SU-DHL-6 (cell line): ENCODE data around the gene DDX46.
"Not testable (repeated sequence)": the region's sequence is repeated elsewhere in the genome, so short reads cannot be mapped to it uniquely, and the experiment has no call there.

Source experiments
- H2AFZ ChIP-seq: fragments of 200-600 bp; sonication (generic); 2 replicates; pipeline ENCODE4 v1.6.1; 2014; ENCODE audit warnings: low read depth, mild to moderate bottlenecking, moderate library complexity, mixed read lengths, antibody characterized with exemption, low read length; ENCODE audit not compliant: severe bottlenecking
- H3F3A ChIP-seq: fragments of 200-600 bp; shearing (Covaris generic); 2 replicates; pipeline ENCODE4 v1.6.0; 2016; ENCODE audit warnings: antibody characterized with exemption, mild to moderate bottlenecking; ENCODE audit not compliant: insufficient read depth
- H3K27ac ChIP-seq: fragments of 200-600 bp; sonication (generic); 2 replicates; pipeline ENCODE4 v1.5.1; 2016; ENCODE audit warnings: low read depth, mild to moderate bottlenecking, low read length, moderate library complexity, mixed read lengths
- H3K27me3 ChIP-seq: fragments of 200-600 bp; sonication (generic), shearing (Covaris generic); 2 replicates; pipeline ENCODE4 v1.6.0; 2014; ENCODE audit warnings: mild to moderate bottlenecking, low read length
- H3K36me3 ChIP-seq: fragments of 200-600 bp; sonication (generic); 2 replicates; pipeline ENCODE4 v1.6.1; 2014; ENCODE audit warnings: mild to moderate bottlenecking, low read length, mixed read lengths
- H3K4me2 ChIP-seq: fragments of 300-600, 200-600 bp; shearing (Covaris generic), sonication (generic); 2 replicates; pipeline ENCODE4 v1.6.0; 2014; ENCODE audit warnings: low read length, low read depth, mild to moderate bottlenecking; ENCODE audit not compliant: poor library complexity, severe bottlenecking
- H3K4me3 ChIP-seq: fragments of 200-600 bp; sonication (generic); 2 replicates; pipeline ENCODE4 v1.5.1; 2014; ENCODE audit warnings: antibody characterized with exemption, low read length, mild to moderate bottlenecking, mixed read lengths; ENCODE audit not compliant: insufficient read depth, poor library complexity, severe bottlenecking
- H3K79me2 ChIP-seq: fragments of 200-600 bp; sonication (generic); 2 replicates; pipeline ENCODE4 v1.6.1; 2014; ENCODE audit warnings: mild to moderate bottlenecking, low read length, moderate library complexity; ENCODE audit not compliant: insufficient read depth
- H3K9ac ChIP-seq: fragments of 200-600 bp; sonication (generic); 2 replicates; pipeline ENCODE4 v1.7.0; 2014; ENCODE audit warnings: mild to moderate bottlenecking, low read length
- H3K9me2 ChIP-seq: fragments of 200-600 bp; sonication (generic); replicated peaks from 2 replicates; pipeline ENCODE4 v1.6.1; 2014; ENCODE audit warnings: low read length; ENCODE audit not compliant: insufficient read depth
- H3K9me3 ChIP-seq: fragments of 200-600 bp; sonication (generic); 2 replicates; pipeline ENCODE4 v1.6.1; 2014; ENCODE audit warnings: low read length, mixed read lengths; ENCODE audit not compliant: insufficient read depth
- H4K20me1 ChIP-seq: fragments of 200-600 bp; sonication (generic); 2 replicates; pipeline ENCODE4 v1.6.1; 2014; ENCODE audit warnings: low read depth, mild to moderate bottlenecking, antibody characterized with exemption, low read length, moderate library complexity, mixed read lengths
- EZH2phosphoT487 ChIP-seq: fragments of 200-600 bp; sonication (generic), shearing (Covaris generic); conservative IDR thresholded peaks from 2 replicates; pipeline ENCODE4 v1.6.1; 2018; ENCODE audit warnings: mild to moderate bottlenecking, antibody characterized with exemption, low read length, moderate library complexity, mixed read lengths
- TF ChIP-seq, protein P1 (sequence below): fragments of 200-600 bp; sonication (generic); IDR thresholded peaks from one replicate; pipeline ENCODE4 v1.5.1; 2017; ENCODE audit warnings: antibody characterized with exemption, mild to moderate bottlenecking, low read length, moderate library complexity; ENCODE audit not compliant: insufficient read depth, poor library complexity, severe bottlenecking

DDX46 gene

DNA sequence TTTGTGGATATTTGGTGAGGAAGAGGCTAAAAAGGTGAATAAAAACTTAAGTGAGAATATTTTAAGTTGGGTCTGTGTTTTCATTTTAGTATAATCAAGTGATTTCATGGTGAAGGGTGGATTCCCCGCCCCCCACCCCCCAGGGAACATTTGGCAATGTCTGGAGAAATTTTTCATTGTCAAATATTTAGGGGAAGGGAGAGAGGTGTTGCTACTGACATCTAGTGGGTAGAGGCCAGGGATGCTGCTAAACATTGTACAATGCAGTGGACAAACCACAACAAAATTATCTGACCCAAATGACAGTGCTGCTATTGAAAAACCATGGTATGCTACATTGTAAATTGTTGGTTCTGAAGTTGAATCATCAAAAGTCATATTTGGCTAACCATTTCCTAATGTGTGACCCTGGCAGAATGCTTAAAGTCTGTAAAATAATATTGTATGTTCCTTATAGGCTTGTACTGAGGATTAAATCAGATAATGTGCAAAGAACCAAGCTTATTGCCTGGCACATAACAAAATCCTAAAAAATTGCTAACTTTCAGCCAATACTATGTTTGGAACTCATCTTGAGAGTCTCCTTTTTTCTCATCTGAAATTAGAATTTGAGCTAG lies 92.8 kb downstream of the DDX46 start:
- TF ChIP-seq, protein P1, sequence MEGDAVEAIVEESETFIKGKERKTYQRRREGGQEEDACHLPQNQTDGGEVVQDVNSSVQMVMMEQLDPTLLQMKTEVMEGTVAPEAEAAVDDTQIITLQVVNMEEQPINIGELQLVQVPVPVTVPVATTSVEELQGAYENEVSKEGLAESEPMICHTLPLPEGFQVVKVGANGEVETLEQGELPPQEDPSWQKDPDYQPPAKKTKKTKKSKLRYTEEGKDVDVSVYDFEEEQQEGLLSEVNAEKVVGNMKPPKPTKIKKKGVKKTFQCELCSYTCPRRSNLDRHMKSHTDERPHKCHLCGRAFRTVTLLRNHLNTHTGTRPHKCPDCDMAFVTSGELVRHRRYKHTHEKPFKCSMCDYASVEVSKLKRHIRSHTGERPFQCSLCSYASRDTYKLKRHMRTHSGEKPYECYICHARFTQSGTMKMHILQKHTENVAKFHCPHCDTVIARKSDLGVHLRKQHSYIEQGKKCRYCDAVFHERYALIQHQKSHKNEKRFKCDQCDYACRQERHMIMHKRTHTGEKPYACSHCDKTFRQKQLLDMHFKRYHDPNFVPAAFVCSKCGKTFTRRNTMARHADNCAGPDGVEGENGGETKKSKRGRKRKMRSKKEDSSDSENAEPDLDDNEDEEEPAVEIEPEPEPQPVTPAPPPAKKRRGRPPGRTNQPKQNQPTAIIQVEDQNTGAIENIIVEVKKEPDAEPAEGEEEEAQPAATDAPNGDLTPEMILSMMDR, result peak; percentile 49
- no peak for TF ChIP-seq EZH2phosphoT487
- no peak overlapping the region for H2AFZ ChIP-seq
- no peaks in the 10 kb centered on the region for H3K9me3 ChIP-seq
- no peaks in the 10 kb centered on the region for H3K27me3 ChIP-seq
- no peaks in the 10 kb centered on the region for H3K9me2 ChIP-seq
- H3K36me3 ChIP-seq, result peaks cover 24% of the 10 kb centered on the region
- no peak overlapping the region for H3K27ac ChIP-seq
- no peak overlapping the region for H3K4me2 ChIP-seq
- peaks cover 8% of the 10 kb centered on the region; the same call in 1 of the 2 replicates for H3F3A ChIP-seq
- peaks cover 73% of the 10 kb centered on the region for H3K79me2 ChIP-seq
- H3K4me3 ChIP-seq, result no peak overlapping the region
- no peak overlapping the region for H3K9ac ChIP-seq
- 0 out of 2 replicates have a peak, but pooled peaks cover 3% of the 10 kb centered on the region for H4K20me1 ChIP-seq

DNA sequence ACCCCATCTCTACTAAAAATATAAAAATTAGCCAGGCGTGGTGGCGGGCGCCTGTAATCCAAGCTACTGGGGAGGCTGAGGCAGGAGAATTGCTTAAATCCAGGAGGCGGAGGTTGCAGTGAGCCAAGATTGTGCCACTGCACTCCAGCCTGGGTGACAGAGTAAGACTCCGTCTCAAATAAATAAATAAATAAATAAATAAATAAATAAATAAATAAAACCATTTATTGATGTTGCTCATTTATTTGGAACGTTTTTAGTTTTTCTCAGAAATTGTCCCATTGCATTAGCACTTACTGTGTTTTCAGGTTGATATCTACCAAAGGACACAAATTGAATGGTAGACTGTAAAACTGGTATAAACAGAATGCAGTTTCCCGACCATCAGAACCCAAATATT lies 97.9 kb downstream of the DDX46 start:
- not testable (repeated sequence) for H3K27ac ChIP-seq, H4K20me1 ChIP-seq, H3K4me2 ChIP-seq, H3K27me3 ChIP-seq, H3K9me3 ChIP-seq, H3K9ac ChIP-seq, H3K4me3 ChIP-seq, H3K9me2 ChIP-seq, H2AFZ ChIP-seq
- peaks cover 49% of the 10 kb centered on the region for H3K79me2 ChIP-seq
- H3K36me3 ChIP-seq, result peaks cover 52% of the 10 kb centered on the region
- peaks cover 29% of the 10 kb centered on the region for H3F3A ChIP-seq

DNA sequence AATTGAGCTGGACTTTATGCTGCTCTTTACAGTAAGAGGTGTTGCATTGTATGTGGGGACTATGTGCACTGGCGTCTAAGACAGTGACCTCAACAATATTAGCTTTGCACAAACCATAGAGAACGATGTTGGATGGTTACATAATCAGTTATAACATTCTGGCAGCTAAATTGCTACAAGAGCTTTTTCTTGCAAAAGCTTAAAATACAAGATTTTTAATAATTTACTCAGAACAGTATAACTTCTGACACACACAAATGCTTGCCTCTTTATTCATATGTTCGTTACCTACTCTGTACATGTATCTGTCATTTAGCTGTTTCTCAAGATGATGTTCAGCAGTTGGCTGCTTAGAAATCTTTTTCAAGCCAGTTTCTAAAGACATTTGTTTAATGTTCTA lies 98.8 kb downstream of the DDX46 start:
- Histone ChIP-seq H3F3A (peaks cover 30% of the 10 kb centered on the region), H4K20me1 (no peaks in the 10 kb centered on the region; the same call in 1 of the 2 replicates), H3K79me2 (peaks cover 40% of the 10 kb centered on the region), H3K4me3 (no peak overlapping the region), H2AFZ (no peak overlapping the region), H3K27me3 (no peaks in the 10 kb centered on the region), H3K36me3 (peaks cover 48% of the 10 kb centered on the region), H3K4me2 (no peak overlapping the region), H3K9me3 (no peaks in the 10 kb centered on the region), H3K27ac (no peak overlapping the region), H3K9ac (no peak overlapping the region), H3K9me2 (no peaks in the 10 kb centered on the region)
- TF ChIP-seq, protein P1, result no peak
- TF ChIP-seq EZH2phosphoT487, result no peak

DNA sequence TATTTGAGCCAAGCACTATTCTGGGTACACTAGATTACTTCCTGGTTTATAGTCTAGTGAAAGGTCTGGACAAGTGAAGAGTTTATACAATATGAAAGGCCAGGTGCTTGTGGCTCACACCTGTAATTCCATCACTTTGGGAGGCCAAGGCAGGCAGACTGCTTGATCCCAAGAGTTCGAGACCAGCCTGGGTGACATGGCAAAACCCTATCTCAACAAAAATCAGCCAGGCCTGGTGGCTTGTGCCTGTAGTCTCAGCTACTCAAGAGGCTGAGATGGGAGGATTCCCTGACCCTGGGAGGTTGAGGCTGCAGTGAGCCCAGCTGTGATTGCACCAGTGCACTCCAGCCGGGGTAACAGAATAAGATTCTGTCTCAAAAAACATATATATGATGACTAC lies 106.1 kb downstream of the DDX46 start:
- TF ChIP-seq EZH2phosphoT487, result no peak
- TF ChIP-seq, protein P1, result no peak
- no peaks in the 10 kb centered on the region for H3K79me2 ChIP-seq
- no peak overlapping the region for H2AFZ ChIP-seq
- H3K9me2 ChIP-seq, result no peaks in the 10 kb centered on the region
- H3K27ac ChIP-seq, result no peak overlapping the region
- no peaks in the 10 kb centered on the region for H4K20me1 ChIP-seq
- H3K36me3 ChIP-seq, result peaks cover 7% of the 10 kb centered on the region; the same call in 1 of the 2 replicates
- H3K4me3 ChIP-seq, result no peak overlapping the region
- no peaks in the 10 kb centered on the region for H3K9me3 ChIP-seq
- no peaks in the 10 kb centered on the region for H3K27me3 ChIP-seq
- no peak overlapping the region for H3K9ac ChIP-seq
- no peak overlapping the region for H3K4me2 ChIP-seq
- H3F3A ChIP-seq, result 0 out of 2 replicates have a peak, but pooled peaks cover 4% of the 10 kb centered on the region
